ENCODE measurements around the gene PROC. TPM values are rescaled to one million over a fixed set of nuclear protein-coding genes. Genes with fewer than 3 reads are reported as not detected.

Gene PROC
- total and polyA plus RNA-seq, 2 of the 4 experiments (the other 2 are of a cell fraction): 0.07 TPM; not detected in 1

DNA sequence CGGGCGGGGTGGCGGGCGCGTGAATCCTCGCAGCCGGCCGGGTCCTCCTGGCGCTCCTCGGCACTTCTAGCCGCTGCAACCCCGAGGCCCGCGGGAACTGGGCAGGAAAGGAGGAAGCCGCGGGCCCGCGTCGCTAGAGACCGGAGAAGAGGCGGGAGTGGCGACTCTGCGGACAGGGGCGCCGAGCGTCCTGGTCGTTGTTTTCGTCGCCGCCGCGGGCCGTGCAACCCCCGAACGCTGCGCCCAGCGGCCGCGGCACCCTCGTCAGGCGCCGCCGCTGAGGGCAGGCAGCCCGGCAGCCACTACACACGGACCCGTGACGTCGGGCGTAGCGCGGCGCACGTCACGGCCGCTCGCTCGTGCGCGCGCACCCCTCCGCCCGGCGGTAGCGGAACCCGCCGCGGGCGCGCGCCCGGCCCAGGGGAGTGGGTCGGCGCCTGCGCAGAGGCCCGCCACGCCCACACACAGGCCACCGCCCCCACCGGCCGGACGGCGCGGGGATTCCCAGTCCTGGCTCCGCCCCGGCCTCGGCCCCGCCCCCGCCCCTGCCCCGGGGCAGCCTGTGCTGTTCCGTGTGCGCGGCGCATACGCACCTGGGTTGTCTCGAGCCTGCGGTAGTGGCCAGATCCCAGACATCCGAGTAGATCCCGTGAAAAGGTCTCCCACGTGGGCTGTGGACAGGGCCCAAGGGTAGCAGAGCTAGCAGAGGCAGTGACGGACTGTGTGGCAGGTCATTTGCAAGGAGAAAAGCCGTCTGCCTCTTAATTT lies 30.4 kb upstream of the PROC start, which contains the start of gene MAP3K2 (continued):
- TF ChIP-seq, protein P1, sequence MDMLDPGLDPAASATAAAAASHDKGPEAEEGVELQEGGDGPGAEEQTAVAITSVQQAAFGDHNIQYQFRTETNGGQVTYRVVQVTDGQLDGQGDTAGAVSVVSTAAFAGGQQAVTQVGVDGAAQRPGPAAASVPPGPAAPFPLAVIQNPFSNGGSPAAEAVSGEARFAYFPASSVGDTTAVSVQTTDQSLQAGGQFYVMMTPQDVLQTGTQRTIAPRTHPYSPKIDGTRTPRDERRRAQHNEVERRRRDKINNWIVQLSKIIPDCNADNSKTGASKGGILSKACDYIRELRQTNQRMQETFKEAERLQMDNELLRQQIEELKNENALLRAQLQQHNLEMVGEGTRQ (IDR thresholded peaks at IDR 0.05; ENCODE audit: low read depth, low read length): peak; percentile 56
- TF ChIP-seq RCOR1 (IDR thresholded peaks at IDR 0.05; ENCODE audit: insufficient replicate concordance, low read length): no peak

Measured in IMR-90 (cell line).